IMR-90 (cell line): ENCODE results near the gene GFRA3. TPM values are rescaled to one million over a fixed set of nuclear protein-coding genes. Genes with fewer than 3 reads are reported as not detected.

Experiments used
- ATAC-seq: fragments of 200-7000 bp; cut with Tn5 transposase; 2 replicates; pipeline ENCODE4 v1.9.1; 2020; ENCODE audit warnings: low read depth, mild to moderate bottlenecking, moderate library complexity
- BruUV-seq: library from RNA; stranded (reverse); fragments of 400-500 nt; replicated peaks from 2 replicates; lab custom pipeline; 2021; lab: Mats Ljungman, UMichigan
- CTCF ChIA-PET: fragments of 300-600 bp; formaldehyde crosslinking; extraction: SDS; loops from one replicate; lab custom pipeline; 2021; ENCODE audit warnings: antibody characterized with exemption; lab: Yijun Ruan, JAX
- POLR2A ChIA-PET: fragments of 300-600 bp; sonication (Branson Sonifier 250); formaldehyde crosslinking; loops from one replicate; lab custom pipeline; 2022; ENCODE audit warnings: antibody characterized with exemption; ENCODE audit not compliant: unreplicated experiment; lab: Charles Lee
- DNase-seq: peaks from one replicate; pipeline ENCODE4 v3.0.0; 2013
- H2AFZ ChIP-seq: replicated peaks from 2 replicates; pipeline ENCODE3; 2013; ENCODE audit warnings: low read length, mild to moderate bottlenecking; ENCODE audit not compliant: poor library complexity
- H2AK5ac ChIP-seq: 2 replicates; pipeline ENCODE4 v1.6.1; 2013; ENCODE audit warnings: low read depth, low read length, inconsistent platforms
- H2AK9ac ChIP-seq: replicated peaks from 2 replicates; pipeline ENCODE3; 2013; ENCODE audit warnings: mild to moderate bottlenecking, low read depth, low read length, moderate library complexity; ENCODE audit not compliant: poor library complexity
- H2BK120ac ChIP-seq: 2 replicates; pipeline ENCODE4 v1.6.1; 2013; ENCODE audit warnings: low read depth, low read length, inconsistent platforms
- H2BK15ac ChIP-seq: 3 replicates; pipeline ENCODE4 v1.6.1; 2013; ENCODE audit warnings: low read depth, low read length, inconsistent platforms
- H2BK20ac ChIP-seq: 2 replicates; pipeline ENCODE4 v1.6.1; 2013; ENCODE audit warnings: low read depth, mild to moderate bottlenecking, inconsistent platforms, low read length, moderate library complexity
- H2BK5ac ChIP-seq: 2 replicates; pipeline ENCODE4 v1.6.1; 2013; ENCODE audit warnings: mild to moderate bottlenecking, low read depth, low read length, inconsistent platforms; ENCODE audit not compliant: poor library complexity, severe bottlenecking
- H3K14ac ChIP-seq: replicated peaks from 2 replicates; pipeline ENCODE4 v1.6.1; 2013; ENCODE audit warnings: low read depth, low read length, inconsistent platforms
- H3K18ac ChIP-seq: 2 replicates; pipeline ENCODE4 v1.6.1; 2013; ENCODE audit warnings: low read depth, low read length, control low read depth
- H3K23ac ChIP-seq: 2 replicates; pipeline ENCODE4 v1.6.1; 2013; ENCODE audit warnings: low read depth, low read length, inconsistent platforms
- H3K27ac ChIP-seq: 2 replicates; pipeline ENCODE4 v1.5.1; 2013; ENCODE audit warnings: mild to moderate bottlenecking, control low read depth, low read length; ENCODE audit not compliant: insufficient read depth
- H3K27me3 ChIP-seq: 2 replicates; pipeline ENCODE4 v1.6.1; 2013; ENCODE audit warnings: low read length; ENCODE audit not compliant: control insufficient read depth, insufficient read depth
- H3K36me3 ChIP-seq: 2 replicates; pipeline ENCODE4 v1.6.1; 2013; ENCODE audit warnings: low read length, mixed read lengths; ENCODE audit not compliant: control insufficient read depth, insufficient read depth
- H3K4ac ChIP-seq: 2 replicates; pipeline ENCODE4 v1.6.1; 2013; ENCODE audit warnings: low read depth, low read length, inconsistent platforms
- H3K4me1 ChIP-seq: 2 replicates; pipeline ENCODE4 v1.6.1; 2013; ENCODE audit warnings: low read length, mixed read lengths; ENCODE audit not compliant: control insufficient read depth, insufficient read depth
- H3K4me2 ChIP-seq: 2 replicates; pipeline ENCODE4 v1.6.1; 2013; ENCODE audit warnings: low read depth, mild to moderate bottlenecking, control low read depth, low read length, moderate library complexity
- H3K4me3 ChIP-seq: 2 replicates; pipeline ENCODE4 v1.5.1; 2013; ENCODE audit warnings: low read depth, mild to moderate bottlenecking, control low read depth, low read length, moderate library complexity; ENCODE audit not compliant: insufficient read depth
- H3K56ac ChIP-seq: 2 replicates; pipeline ENCODE4 v1.6.1; 2013; ENCODE audit warnings: low read length, inconsistent platforms; ENCODE audit not compliant: insufficient read depth; ENCODE audit errors: extremely low read depth
- H3K79me1 ChIP-seq, 2 experiments: 2 replicates each; pipeline ENCODE4 v1.6.1; 2013; ENCODE audit warnings: low read length in 2 of 2, inconsistent platforms in 1 of 2, low read depth in 1 of 2
- H3K9ac ChIP-seq: 2 replicates; pipeline ENCODE4 v1.6.1; 2013; ENCODE audit warnings: low read depth, low read length, control low read depth
- H3K9me1 ChIP-seq: 2 replicates; pipeline ENCODE4 v1.6.1; 2013; ENCODE audit warnings: low read length, inconsistent platforms; ENCODE audit not compliant: insufficient read depth
- H3K9me3 ChIP-seq: 2 replicates; pipeline ENCODE4 v1.6.1; 2013; ENCODE audit warnings: low read length; ENCODE audit not compliant: control insufficient read depth, insufficient read depth
- H4K20me1 ChIP-seq: 2 replicates; pipeline ENCODE4 v1.6.1; 2013; ENCODE audit warnings: low read length, inconsistent platforms; ENCODE audit not compliant: insufficient read depth
- H4K5ac ChIP-seq: 2 replicates; pipeline ENCODE4 v1.6.1; 2013; ENCODE audit warnings: mild to moderate bottlenecking, low read depth, low read length, control low read depth
- H4K8ac ChIP-seq, 2 experiments: 2 replicates each; pipeline ENCODE4 v1.6.1; 2013; ENCODE audit warnings: low read depth in 2 of 2, low read length in 2 of 2, control low read depth in 1 of 2, inconsistent platforms in 1 of 2
- H4K91ac ChIP-seq: 2 replicates; pipeline ENCODE4 v1.6.1; 2013; ENCODE audit warnings: low read depth, low read length, inconsistent platforms; ENCODE audit not compliant: insufficient read depth
- BHLHE40 ChIP-seq: fragments of 150-350 bp; IDR thresholded peaks from 2 replicates; pipeline ENCODE4 v1.6.1; 2016; ENCODE audit warnings: mild to moderate bottlenecking, low read depth, low read length
- CEBPB ChIP-seq: IDR thresholded peaks from 2 replicates; pipeline ENCODE4 v1.6.1; 2012; ENCODE audit warnings: low read depth, low read length, improper control_type of control experiment
- CHD1 ChIP-seq: IDR thresholded peaks from 2 replicates; pipeline ENCODE4 v1.6.1; 2012; ENCODE audit warnings: low read depth, low read length, improper control_type of control experiment
- FOS ChIP-seq: fragments of 150-350 bp; IDR thresholded peaks from 2 replicates; pipeline ENCODE4 v1.6.1; 2016; ENCODE audit warnings: low read depth, low read length
- MAFK ChIP-seq: IDR thresholded peaks from 2 replicates; pipeline ENCODE4 v1.6.1; 2012; ENCODE audit warnings: low read depth, low read length, improper control_type of control experiment
- MAZ ChIP-seq: IDR thresholded peaks from 2 replicates; pipeline ENCODE4 v1.6.1; 2012; ENCODE audit warnings: low read depth, mild to moderate bottlenecking, low read length, improper control_type of control experiment, moderate library complexity, borderline replicate concordance
- MXI1 ChIP-seq: IDR thresholded peaks from 2 replicates; pipeline ENCODE4 v1.6.1; 2012; ENCODE audit warnings: low read depth, mild to moderate bottlenecking, low read length, moderate library complexity, borderline replicate concordance
- NFE2L2 ChIP-seq: fragments of 150-350 bp; IDR thresholded peaks from 2 replicates; pipeline ENCODE4 v1.6.1; 2016; ENCODE audit warnings: low read depth, mild to moderate bottlenecking, low read length
- POLR2A ChIP-seq: IDR thresholded peaks from 2 replicates; pipeline ENCODE4 v1.6.1; 2012; ENCODE audit warnings: mild to moderate bottlenecking, low read depth, low read length
- RAD21 ChIP-seq: IDR thresholded peaks from 2 replicates; pipeline ENCODE4 v1.6.1; 2012; ENCODE audit warnings: low read length, improper control_type of control experiment
- RCOR1 ChIP-seq: IDR thresholded peaks from 2 replicates; pipeline ENCODE4 v1.6.1; 2012; ENCODE audit warnings: mild to moderate bottlenecking, low read length, improper control_type of control experiment; ENCODE audit not compliant: insufficient replicate concordance
- RFX5 ChIP-seq: IDR thresholded peaks from 2 replicates; pipeline ENCODE4 v1.8.0; 2012; ENCODE audit warnings: low read depth, mild to moderate bottlenecking, low read length, moderate library complexity
- SMC3 ChIP-seq: fragments of 150-350 bp; IDR thresholded peaks from 2 replicates; pipeline ENCODE4 v1.6.1; 2016; ENCODE audit warnings: low read depth, mild to moderate bottlenecking, antibody characterized with exemption, low read length, moderate library complexity
- WGBS, 2 experiments: methylation state at CpG; one replicate each; pipeline versions ENCODE4 v1.1.5 to v1.1.7; 2013; ENCODE audit warnings: missing lambda C conversion rate in 2 of 2; ENCODE audit not compliant: insufficient read length in 1 of 2; ENCODE audit errors: extremely low coverage in 2 of 2; 5-methylcytosine and 5-hydroxymethylcytosine counted together
- dilution Hi-C: fragments of 300-500 bp; cut with HindIII; formaldehyde crosslinking; loops from one replicate; pipeline ENCODE4 v1.14.3; 2018; ENCODE audit warnings: low sequenced_read_pairs; ENCODE audit not compliant: unreplicated experiment
- in situ Hi-C: fragments of 300-500 bp; cut with MboI; formaldehyde crosslinking; loops from 3 replicates; pipeline ENCODE4 v1.14.3; 2019; ENCODE audit warnings: low sequenced_read_pairs, inconsistent platforms, mixed read lengths
- intact Hi-C: fragments of 100-400 bp; cut with micrococcal nuclease; formaldehyde crosslinking; loops from 2 replicates; pipeline ENCODE4 v1.10.0; 2022
- polyA plus RNA-seq, 3 experiments: library from polyadenylated mRNA; depleted of rRNA; stranded (reverse); fragments of >200 nt; gene quantifications; 2 replicates each; pipeline ENCODE4 v1.2.3, GENCODE V29; 2012; ENCODE audit warnings: low replicate concordance in 1 of 3
- total RNA-seq: library from RNA; depleted of rRNA; stranded (reverse); fragments of >200 nt; gene quantifications from 2 replicates; pipeline ENCODE4 v1.2.3, GENCODE V29; 2012
- TF ChIP-seq, protein P1 (sequence below): fragments of 150-350 bp; IDR thresholded peaks from 2 replicates; pipeline ENCODE4 v1.6.1; 2016; ENCODE audit warnings: low read depth, mild to moderate bottlenecking, low read length, moderate library complexity, borderline replicate concordance
- TF ChIP-seq, protein P2 (sequence below): fragments of 150-350 bp; IDR thresholded peaks from 2 replicates; pipeline ENCODE4 v1.6.1; 2017; ENCODE audit warnings: mild to moderate bottlenecking, antibody characterized with exemption, low read length, low read depth
- TF ChIP-seq, protein P3 (sequence below): conservative IDR thresholded peaks from 2 replicates; pipeline ENCODE4 v1.5.1; 2012; ENCODE audit warnings: mild to moderate bottlenecking, low read depth, low read length, improper control_type of control experiment

GFRA3 gene
- total and polyA plus RNA-seq, 2 of the 4 experiments (the other 2 are of a cell fraction), result not detected

DNA sequence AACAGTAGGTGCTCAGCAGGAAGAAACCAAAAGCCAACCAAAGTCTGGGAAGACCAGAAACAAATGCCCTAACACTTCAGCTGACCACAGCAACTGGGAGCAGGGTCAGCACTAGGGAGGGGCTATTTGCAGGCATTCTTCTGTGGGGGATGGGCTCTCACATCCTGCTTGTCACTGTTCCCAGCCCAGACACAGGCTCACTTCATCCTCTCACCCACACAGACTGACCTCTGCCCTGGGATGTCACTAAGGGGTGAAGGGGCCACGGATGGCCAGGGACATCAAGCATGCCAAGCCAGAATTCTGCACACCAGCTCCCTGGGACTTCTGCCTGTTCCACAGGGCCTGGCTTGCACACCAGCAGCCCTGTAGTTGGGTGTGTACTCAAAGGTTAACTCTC, 28.7 kb downstream of the GFRA3 start:
- no peaks in the 10 kb centered on the region for H3K36me3 ChIP-seq
- no peak overlapping the region for H2BK5ac ChIP-seq
- H2AFZ ChIP-seq, result no peak overlapping the region
- in situ Hi-C loops (no loop called here), dilution Hi-C loops (no loop called here), intact Hi-C loops (no loop called here)
- TF ChIP-seq FOS, result no peak
- TF ChIP-seq, protein P1, sequence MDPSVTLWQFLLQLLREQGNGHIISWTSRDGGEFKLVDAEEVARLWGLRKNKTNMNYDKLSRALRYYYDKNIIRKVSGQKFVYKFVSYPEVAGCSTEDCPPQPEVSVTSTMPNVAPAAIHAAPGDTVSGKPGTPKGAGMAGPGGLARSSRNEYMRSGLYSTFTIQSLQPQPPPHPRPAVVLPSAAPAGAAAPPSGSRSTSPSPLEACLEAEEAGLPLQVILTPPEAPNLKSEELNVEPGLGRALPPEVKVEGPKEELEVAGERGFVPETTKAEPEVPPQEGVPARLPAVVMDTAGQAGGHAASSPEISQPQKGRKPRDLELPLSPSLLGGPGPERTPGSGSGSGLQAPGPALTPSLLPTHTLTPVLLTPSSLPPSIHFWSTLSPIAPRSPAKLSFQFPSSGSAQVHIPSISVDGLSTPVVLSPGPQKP, result no peak
- no peak for TF ChIP-seq RCOR1
- TF ChIP-seq, protein P2, sequence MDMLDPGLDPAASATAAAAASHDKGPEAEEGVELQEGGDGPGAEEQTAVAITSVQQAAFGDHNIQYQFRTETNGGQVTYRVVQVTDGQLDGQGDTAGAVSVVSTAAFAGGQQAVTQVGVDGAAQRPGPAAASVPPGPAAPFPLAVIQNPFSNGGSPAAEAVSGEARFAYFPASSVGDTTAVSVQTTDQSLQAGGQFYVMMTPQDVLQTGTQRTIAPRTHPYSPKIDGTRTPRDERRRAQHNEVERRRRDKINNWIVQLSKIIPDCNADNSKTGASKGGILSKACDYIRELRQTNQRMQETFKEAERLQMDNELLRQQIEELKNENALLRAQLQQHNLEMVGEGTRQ, result no peak
- no peak for TF ChIP-seq NFE2L2
- TF ChIP-seq MXI1, result no peak
- no peak for TF ChIP-seq RAD21
- TF ChIP-seq SMC3, result no peak
- TF ChIP-seq RFX5, result no peak
- no peak for TF ChIP-seq CHD1
- TF ChIP-seq CEBPB, result no peak
- TF ChIP-seq POLR2A, result no peak
- no peak for TF ChIP-seq MAZ
- no peak for TF ChIP-seq BHLHE40
- TF ChIP-seq, protein P3, sequence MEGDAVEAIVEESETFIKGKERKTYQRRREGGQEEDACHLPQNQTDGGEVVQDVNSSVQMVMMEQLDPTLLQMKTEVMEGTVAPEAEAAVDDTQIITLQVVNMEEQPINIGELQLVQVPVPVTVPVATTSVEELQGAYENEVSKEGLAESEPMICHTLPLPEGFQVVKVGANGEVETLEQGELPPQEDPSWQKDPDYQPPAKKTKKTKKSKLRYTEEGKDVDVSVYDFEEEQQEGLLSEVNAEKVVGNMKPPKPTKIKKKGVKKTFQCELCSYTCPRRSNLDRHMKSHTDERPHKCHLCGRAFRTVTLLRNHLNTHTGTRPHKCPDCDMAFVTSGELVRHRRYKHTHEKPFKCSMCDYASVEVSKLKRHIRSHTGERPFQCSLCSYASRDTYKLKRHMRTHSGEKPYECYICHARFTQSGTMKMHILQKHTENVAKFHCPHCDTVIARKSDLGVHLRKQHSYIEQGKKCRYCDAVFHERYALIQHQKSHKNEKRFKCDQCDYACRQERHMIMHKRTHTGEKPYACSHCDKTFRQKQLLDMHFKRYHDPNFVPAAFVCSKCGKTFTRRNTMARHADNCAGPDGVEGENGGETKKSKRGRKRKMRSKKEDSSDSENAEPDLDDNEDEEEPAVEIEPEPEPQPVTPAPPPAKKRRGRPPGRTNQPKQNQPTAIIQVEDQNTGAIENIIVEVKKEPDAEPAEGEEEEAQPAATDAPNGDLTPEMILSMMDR, result no peak
- no peak for TF ChIP-seq MAFK
- H2AK9ac ChIP-seq, result no peak overlapping the region
- H3K27ac ChIP-seq, result no peak overlapping the region
- ATAC-seq (no peak), DNase-seq (no peak)
- BruUV-seq, result no TSS peak
- POLR2A ChIA-PET, result no interaction called here
- no peak overlapping the region for H3K4ac ChIP-seq
- no peak overlapping the region for H2AK5ac ChIP-seq
- no peaks in the 10 kb centered on the region; the same call in 1 of the 2 replicates for H3K4me1 ChIP-seq
- CTCF ChIA-PET, result no interaction called here
- no peak overlapping the region for H2BK20ac ChIP-seq
- H3K79me1 ChIP-seq, result no peaks in the 10 kb centered on the region
- peaks cover 46% of the 10 kb centered on the region for H3K27me3 ChIP-seq
- H3K18ac ChIP-seq, result no peak overlapping the region
- no peaks in the 10 kb centered on the region for H4K20me1 ChIP-seq
- H3K56ac ChIP-seq, result no peak overlapping the region
- no peak overlapping the region for H3K4me3 ChIP-seq
- no peak overlapping the region for H3K4me2 ChIP-seq
- no peak overlapping the region for H4K8ac ChIP-seq
- H3K23ac ChIP-seq, result no peak overlapping the region
- H4K5ac ChIP-seq, result no peak overlapping the region
- H3K14ac ChIP-seq, result no peak overlapping the region
- H2BK120ac ChIP-seq, result no peak overlapping the region
- no peak overlapping the region for H3K9ac ChIP-seq
- H2BK15ac ChIP-seq, result no peak overlapping the region
- H3K9me1 ChIP-seq, result no peaks in the 10 kb centered on the region
- H4K91ac ChIP-seq, result no peak overlapping the region
- WGBS, 2 experiments, result no CpG with 5 or more reads among the region's 1 CpG
- no peaks in the 10 kb centered on the region for H3K9me3 ChIP-seq
